ENCODE data around the gene MRPL14.

Gene MRPL14

DNA sequence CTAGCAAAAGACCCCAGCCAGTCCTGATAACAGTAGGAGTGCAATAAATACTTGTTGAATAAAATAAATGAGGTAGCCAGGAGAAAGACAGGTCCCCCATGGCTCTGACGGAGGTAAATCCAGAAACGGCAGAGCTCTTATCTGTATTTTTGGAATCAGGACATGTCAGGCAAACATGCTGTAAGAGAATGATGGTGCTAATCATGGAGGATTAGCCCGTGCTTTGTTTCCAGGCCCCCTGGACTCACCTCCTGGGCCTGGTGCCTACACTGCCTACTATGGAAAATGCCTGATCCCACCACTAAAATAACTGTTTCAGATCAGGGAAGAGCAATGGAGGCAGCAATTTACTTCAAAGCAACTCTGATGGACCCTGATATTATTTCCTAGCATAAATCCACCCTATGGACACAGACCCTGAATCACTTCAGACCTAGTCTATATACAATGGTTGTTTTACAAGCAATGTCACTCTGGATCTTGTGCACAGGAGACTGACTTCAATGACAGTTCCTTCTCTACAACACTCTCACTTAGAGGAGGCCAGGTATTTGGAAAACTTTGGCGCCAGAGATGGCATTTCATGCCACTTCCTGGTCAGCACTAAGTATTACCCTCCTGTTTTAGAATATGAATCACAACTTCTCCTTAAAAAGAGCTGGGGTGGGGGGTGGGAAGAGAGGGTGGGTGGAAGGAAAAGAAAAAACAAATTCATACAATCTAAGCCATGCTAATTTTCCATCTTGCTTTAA, 6.4 kb downstream of the MRPL14 start:
- no peak for DNase-seq

DNA sequence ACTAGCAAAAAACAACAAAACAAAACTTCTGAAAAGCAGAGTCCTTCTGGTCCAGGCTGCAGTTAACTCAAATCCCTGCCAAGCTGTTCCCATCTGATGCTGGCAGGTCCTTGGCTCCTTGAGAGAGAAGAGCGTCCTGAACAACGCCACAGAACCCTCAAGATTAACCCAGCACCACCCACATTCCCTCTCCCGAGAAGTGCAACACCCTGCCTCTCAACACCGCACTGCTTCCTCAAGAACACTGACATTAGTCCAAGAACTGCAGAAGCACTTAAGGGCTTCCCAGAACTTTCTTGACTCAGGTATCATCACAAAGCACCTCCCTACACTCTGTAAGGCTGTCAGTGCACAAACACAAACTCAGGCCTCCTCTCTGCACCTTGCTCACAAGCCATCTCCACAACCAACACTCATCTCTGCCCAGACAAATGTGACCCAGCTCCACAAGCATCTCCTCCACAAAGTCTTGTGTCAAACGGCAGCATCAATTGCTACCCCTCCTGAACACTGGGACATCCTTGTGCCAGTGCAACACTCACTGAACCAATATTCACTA, 7.5 kb downstream of the MRPL14 start:
- DNase-seq = no peak

GRCh38 chr6:44117397-44118128, 9.7 kb downstream of the MRPL14 start:
- DNase-seq = no peak

GRCh38 chr6:44116641-44117382, 10.4 kb downstream of the MRPL14 start:
- DNase-seq = no peak

- DNase-seq = no peak
Observed at GRCh38 chr6:44115866-44116265, 11.4 kb downstream of the MRPL14 start.

GRCh38 chr6:44113414-44113813, 13.8 kb downstream of the MRPL14 start:
- DNase-seq = no peak

DNA sequence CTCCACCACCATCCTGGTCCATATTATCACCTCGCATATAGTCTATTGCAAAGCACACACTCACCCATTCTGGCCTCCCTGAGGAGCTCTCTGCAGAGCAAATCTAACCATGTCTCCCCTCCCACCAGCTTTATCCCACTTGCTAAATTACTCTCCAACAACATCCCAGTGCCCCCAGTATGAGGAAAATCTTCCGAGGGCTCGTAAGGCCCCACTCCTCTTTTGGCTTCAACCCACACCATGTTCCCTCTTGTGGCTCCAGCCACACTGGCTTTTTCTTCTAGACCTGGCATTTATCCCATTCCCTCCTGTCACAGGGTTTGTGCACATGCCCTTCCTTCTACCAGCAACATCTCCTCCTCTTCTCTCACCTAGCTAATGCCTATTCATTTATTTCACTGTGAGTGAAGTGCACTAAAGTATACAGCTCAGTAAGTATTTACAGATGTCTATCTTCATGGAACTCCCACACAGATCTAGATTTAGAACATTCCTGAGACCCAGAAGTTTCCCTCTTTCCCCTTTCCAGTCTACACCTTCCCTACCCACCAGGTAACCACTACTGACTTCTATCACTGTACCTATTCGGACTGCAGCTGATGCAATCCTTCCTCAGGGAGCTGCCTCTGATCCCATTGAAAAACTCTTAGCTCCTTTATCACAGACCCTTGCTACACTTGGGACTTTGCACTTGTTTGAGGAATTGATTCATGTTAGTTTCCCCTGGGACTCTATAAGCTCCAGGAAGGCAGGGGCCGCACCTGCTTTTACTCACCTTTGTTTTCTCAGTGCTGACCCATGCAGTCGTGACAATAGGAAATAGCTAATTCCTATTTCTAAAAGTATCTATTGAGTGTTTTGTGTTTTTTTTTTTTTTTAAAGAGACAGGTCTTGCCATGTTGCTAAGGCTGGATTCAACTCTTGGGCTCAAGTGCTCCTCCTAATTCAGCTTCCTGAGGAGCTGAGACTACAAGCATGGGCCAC, 15.5 kb downstream of the MRPL14 start:
- DNase-seq = no peak

DNA sequence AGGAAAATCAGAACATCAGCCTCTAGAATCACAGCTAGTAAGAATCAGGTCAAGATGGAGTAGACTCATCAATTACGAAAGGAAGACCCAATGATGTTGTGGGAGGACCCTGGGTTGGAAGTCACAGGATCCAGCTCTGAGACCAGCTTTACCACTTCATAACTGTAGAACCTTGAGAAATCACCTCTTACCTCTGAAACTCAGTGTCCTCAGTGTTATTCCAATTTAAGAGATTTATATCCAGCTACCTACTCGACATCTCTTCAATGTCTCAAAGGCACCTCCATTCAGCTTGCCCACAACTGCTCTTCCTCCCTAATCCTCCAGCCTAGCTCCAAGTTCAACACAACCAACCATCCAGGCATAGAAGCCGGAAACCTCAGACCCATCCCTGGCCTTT, 16.3 kb downstream of the MRPL14 start:
- DNase-seq = no peak

- DNase-seq = no peak
Observed at GRCh38 chr6:44110005-44110676, 17.1 kb downstream of the MRPL14 start.

DNA sequence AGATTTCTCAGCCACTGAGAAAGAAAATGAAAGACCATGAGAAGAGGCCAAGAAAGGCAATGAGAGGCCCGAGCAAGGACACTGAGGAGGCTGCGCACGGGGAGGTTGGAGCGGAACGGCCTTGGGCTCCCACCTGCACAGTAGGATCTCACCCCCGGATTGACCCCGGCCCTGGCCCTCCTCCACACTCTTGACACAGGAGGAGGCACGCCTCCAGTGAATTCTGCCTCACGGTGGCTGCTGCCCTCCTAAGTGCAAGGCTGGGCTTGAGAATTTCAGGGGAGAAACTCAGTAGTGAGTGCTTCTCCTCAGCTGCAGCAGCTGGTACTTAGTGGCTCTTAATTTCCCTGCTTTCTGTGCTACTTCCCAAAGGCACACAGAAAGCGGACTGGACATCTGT, 18.0 kb downstream of the MRPL14 start:
- DNase-seq = no peak

GRCh38 chr6:44108471-44108870, 18.8 kb downstream of the MRPL14 start:
- no peak for DNase-seq

GRCh38 chr6:44107017-44107416, 20.2 kb downstream of the MRPL14 start:
- DNase-seq = no peak

DNA sequence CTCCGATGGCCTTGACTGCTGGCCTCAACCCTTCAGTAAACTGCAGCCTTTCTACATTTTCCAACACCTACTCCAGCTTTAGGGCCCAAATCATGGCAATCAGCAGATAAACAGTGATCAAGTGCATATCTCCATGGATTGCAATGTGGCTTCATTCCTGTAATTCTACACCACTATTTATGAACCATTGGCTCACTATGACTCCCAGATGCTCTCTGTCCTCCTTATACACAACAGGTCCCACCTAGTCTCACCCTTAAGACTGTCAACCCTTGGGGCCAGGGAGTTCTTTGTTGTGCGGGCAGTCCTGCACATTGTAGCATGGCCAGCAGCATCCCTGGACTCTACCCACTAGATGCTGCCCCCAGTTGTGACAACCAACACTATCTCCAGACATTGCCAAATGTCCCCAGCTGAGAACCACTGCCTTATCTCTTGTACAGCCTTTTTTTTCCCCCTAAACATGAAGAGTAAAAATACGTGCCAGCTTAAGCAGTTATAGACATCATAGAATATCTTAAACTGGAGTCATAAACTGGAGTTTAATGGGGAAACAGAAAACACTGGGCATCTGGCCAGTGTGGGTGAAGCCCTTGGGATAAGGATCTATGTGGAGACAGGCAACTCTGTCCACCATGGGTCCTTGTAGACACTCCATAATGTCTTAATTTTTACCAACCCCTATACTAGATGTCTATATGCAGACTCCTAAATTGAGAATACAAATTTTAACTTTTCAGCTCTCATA, 21.1 kb downstream of the MRPL14 start:
- peak; percentile 32 for DNase-seq

GRCh38 chr6:44105146-44105545, 22.1 kb downstream of the MRPL14 start:
- DNase-seq = no peak

DNA sequence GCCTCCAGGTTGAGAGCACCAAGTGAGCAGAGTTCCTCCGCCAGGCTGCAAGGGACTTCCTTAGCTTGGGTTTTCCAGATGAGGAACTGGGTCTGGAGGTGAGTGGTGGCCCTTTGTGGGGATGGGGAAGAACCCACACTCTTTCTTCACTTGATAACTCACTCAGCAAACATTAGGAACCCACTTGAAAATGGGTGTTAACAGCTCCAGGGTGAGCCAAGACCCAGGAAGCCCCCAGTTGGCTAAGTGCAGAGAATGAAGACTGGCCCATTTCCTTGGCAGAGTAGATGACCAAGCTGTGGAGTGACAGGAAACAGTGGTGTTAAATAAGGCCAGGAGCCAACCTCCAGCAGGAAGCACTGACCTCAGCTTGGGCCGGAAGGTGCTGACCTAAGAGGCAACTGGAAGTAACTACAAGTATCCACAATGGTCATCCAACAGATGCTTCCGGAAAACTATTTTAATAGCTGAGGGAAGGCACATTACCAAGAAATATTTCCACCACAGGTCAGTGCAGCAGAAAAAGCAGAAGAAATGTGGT, 22.7 kb downstream of the MRPL14 start:
- DNase-seq = no peak

DNA sequence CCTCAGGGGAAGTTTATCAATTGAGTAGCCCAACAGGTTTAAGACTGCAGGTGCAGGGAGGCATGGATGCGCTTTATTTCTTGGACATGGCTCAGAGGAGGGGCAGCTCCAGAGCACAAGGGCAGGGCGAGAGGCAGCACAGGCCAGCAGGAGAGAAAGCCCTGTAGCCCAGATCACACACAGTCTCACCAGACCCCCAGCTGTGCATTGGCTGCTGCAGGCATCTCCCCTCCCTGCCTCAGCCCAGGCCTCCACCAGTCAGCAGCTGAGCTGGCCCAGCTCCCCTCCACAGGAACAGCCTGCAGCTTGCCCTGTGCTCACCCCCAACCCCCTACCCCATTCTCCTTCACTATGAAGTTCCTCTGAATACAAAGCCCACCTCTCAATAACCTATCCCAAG, 24.7 kb downstream of the MRPL14 start:
- DNase-seq = no peak

- DNase-seq = no peak
Observed at GRCh38 chr6:44101832-44102231, 25.4 kb downstream of the MRPL14 start.

GRCh38 chr6:44100088-44100550, 27.1 kb downstream of the MRPL14 start:
- peak; percentile 62 for DNase-seq

GRCh38 chr6:44099192-44099591, 28.1 kb downstream of the MRPL14 start:
- no peak for DNase-seq

DNA sequence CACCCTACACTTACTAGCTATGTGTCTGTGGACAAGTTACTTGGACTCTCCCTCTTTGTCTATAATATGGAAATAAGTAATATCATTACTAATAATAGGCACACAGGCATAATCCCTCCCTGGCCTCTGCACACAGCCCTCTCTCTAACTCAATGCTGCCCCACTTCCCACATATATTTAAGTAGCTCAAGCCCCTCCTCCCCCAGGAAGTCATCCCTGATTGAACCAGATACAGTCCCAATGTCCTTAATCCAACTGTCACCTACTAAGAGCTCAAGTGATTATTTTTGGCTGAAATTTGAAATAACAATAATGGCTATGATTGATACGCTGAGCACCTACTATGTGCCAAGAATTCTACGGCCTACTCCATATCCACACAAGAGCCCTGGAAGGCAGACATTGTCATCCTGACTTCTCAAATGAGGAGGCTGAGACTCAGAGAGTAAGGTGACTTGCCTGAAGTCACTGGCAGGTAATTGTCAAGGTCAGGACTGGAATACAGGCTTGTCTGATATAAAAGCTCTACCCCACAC, 29.4 kb downstream of the MRPL14 start:
- DNase-seq = no peak
